ENCODE measurements around the gene FBXO24.
"Not testable (repeated sequence)": the region's sequence is repeated elsewhere in the genome, so short reads cannot be mapped to it uniquely, and the experiment has no call there.

DNA sequence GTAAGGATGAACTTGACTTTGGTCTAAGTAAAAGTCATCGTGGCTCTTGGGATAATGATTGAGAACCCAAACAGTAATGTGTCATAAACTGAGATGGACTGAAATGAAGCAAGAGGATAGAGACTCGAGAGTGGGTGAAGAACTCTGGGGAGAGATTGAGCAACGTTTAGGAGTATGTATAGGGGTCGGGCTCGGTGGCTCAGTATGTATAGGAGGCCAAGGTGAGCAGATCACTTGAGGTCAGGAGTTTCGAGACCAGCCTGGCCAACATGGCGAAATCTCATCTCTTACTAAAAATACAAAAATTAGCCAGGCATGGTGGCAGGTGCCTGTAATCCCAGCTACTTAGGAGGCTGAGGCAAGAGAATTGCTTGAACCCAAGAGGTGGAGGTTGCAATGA, 44.8 kb upstream of the FBXO24 start:
- TF ChIP-seq, protein P1, sequence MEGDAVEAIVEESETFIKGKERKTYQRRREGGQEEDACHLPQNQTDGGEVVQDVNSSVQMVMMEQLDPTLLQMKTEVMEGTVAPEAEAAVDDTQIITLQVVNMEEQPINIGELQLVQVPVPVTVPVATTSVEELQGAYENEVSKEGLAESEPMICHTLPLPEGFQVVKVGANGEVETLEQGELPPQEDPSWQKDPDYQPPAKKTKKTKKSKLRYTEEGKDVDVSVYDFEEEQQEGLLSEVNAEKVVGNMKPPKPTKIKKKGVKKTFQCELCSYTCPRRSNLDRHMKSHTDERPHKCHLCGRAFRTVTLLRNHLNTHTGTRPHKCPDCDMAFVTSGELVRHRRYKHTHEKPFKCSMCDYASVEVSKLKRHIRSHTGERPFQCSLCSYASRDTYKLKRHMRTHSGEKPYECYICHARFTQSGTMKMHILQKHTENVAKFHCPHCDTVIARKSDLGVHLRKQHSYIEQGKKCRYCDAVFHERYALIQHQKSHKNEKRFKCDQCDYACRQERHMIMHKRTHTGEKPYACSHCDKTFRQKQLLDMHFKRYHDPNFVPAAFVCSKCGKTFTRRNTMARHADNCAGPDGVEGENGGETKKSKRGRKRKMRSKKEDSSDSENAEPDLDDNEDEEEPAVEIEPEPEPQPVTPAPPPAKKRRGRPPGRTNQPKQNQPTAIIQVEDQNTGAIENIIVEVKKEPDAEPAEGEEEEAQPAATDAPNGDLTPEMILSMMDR (IDR thresholded peaks at IDR 0.05), result not testable (repeated sequence)
- not testable (repeated sequence) for TF ChIP-seq POLR2AphosphoS5, POLR2A, EP300 (IDR thresholded peaks at IDR 0.05)
